HG03039 (cell line): ENCODE measurements around the gene INHBA.

Source experiments
- ATAC-seq: cut with Tn5 transposase; IDR thresholded peaks from one replicate; pipeline ENCODE4 v1.9.1; 2021; ENCODE audit warnings: mild to moderate bottlenecking, moderate library complexity; ENCODE audit not compliant: unreplicated experiment

Gene INHBA

GRCh38 chr7:41711283-41712064 lies 8.6 kb upstream of the INHBA start:
- ATAC-seq: no peak

GRCh38 chr7:41710838-41711237 lies 7.9 kb upstream of the INHBA start:
- no peak for ATAC-seq

- ATAC-seq: no peak
These were observed 6.7 kb upstream of the INHBA start for GRCh38 chr7:41709621-41710020.

GRCh38 chr7:41708581-41709358 lies 5.9 kb upstream of the INHBA start:
- no peak for ATAC-seq

GRCh38 chr7:41706228-41706930 lies 3.5 kb upstream of the INHBA start:
- ATAC-seq: no peak

- ATAC-seq: peak; percentile 96
These were observed 2.4 kb upstream of the INHBA start for GRCh38 chr7:41705109-41705901.

GRCh38 chr7:41701068-41701941 lies 1.6 kb downstream of the INHBA start:
- no peak for ATAC-seq

GRCh38 chr7:41700044-41700471 lies 2.8 kb downstream of the INHBA start:
- no peak for ATAC-seq

- no peak for ATAC-seq
These were observed 3.4 kb downstream of the INHBA start for GRCh38 chr7:41699516-41699915.

- ATAC-seq: no peak
These were observed 4.2 kb downstream of the INHBA start for GRCh38 chr7:41698726-41699125.

- no peak for ATAC-seq
These were observed 4.8 kb downstream of the INHBA start for GRCh38 chr7:41698114-41698513.

GRCh38 chr7:41696323-41696916 lies 6.5 kb downstream of the INHBA start:
- ATAC-seq: no peak

- no peak for ATAC-seq
These were observed 7.1 kb downstream of the INHBA start for GRCh38 chr7:41695661-41696322.

GRCh38 chr7:41694495-41694894 lies 8.4 kb downstream of the INHBA start:
- no peak for ATAC-seq

- no peak for ATAC-seq
These were observed 9.5 kb downstream of the INHBA start for GRCh38 chr7:41693150-41693997.

GRCh38 chr7:41692251-41692650 lies 10.6 kb downstream of the INHBA start:
- no peak for ATAC-seq

GRCh38 chr7:41691286-41692190 lies 11.4 kb downstream of the INHBA start:
- ATAC-seq: no peak
